Measurements from ENCODE around the gene FAM120B. TPM values are rescaled to one million over a fixed set of nuclear protein-coding genes. Genes with fewer than 3 reads are reported as not detected.
A peak's percentile ranks its signal among the peaks of the same experiment; 100 is the strongest.

The FAM120B gene
- total RNA-seq, 2 donors from 2014 or later: 20.8 to 23.2 TPM

DNA sequence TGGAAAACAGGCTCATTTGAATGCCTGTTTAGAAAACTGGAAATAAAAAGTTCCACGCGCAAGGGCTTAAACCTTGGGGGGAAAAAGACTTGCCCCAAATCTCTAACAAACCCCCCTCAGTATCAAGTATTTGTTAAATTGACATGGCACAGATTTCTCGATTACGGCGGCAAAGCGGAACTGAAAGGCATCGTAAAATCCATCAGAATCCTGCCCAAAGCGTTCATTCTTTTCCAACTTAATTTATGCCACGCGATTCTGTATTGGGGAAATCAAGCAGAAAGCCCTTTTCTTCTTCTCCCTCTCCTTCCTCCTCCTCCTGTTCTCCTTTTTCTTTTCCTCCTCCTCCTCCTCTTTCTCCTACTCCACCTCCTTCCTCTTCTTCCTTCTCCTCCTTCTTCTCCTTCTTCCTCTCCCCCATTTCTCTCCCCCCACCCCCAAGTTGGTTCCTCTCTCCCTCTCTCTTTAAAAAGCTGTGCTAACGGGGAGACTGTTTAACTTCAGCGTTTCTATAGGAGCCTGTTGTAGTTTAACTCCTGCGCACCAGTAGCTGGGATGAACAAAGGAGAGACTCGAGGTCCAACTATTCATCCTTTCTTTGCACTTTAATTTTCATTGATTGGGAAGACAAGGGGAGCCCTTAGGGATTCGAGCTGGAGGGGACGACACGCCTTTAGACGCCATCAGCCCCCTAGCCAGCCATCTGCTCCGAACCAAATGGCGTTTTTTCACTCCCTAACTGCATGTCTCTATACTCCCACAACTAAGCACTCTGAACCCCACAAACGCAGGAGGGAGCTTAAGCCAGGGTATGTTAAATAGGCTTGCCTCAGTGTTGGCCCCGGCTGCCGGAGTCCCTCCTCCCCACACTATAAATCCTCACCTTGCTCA, 13.0 kb upstream of the FAM120B start:
- intact Hi-C loops (cut with DNase I): loop anchor here (10.0 kb wide), 3 partner anchors 231 to 459 kb away; no protein-coding TSS in a partner anchor
- ATAC-seq (no peak), DNase-seq (no peak)

DNA sequence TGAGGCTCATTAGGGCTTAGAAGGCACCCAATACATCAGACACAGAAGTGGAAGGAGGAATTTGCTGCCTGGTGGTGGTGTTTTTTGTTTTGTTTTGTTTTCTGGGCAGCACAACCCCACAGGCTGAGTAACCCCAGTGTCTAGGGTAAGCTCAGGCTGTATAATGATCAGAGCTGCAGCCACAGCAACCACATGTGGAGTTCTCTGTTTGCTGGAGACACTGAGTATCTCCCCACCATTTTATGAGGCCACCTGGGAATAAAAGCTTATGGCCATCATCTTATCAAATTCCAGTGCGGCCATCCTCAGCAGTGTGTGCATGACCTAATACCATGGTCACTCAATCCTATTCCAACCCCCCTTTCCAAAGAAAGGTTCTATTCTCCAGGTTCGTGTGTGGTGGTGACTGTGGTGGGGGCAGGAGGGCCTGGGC, 12.2 kb upstream of the FAM120B start:
- DNase-seq (no peak), ATAC-seq (no peak)
- intact Hi-C loops (cut with DNase I): loop anchor here (10.0 kb wide), 3 partner anchors 230 to 460 kb away; no protein-coding TSS in a partner anchor

DNA sequence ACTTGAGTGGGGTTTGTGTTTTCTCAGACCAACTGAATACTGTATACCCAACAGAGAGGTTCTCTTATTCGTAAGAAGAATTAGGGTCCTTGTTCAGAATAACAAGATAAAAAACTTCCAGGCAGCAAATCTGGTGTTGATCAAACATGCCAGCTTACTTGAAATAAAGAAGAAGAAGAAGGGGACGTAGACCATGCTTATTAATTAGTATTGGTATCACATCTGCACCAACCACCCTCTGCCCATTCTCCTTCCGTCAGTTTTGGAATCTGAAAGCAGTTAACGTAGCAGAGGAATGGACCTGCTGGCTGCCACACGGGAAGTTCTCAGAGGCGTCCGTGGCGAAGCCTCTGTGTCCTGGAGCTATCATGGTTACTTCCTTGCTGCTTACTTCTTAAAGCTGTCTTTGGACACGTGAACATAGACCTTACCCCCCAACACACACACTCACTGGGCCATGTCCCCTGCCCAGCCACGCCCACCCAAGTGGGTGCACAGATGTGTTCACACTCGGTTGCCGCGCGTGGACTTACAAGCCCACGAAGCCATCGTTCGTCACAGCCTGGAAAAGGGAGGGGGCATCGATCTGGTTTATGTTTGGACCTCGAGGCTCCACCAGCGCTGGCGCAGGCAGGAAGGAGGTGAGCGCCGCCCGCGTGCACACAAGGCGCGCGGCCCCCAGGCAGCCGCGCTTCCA, 11.6 kb upstream of the FAM120B start:
- ATAC-seq (peak in 1 of 2 donors; percentile 1), DNase-seq (no peak)
- intact Hi-C loops (cut with DNase I): loop anchor here (5.0 to 10.0 kb wide), 4 partner anchors 230 to 460 kb away; no protein-coding TSS in a partner anchor

DNA sequence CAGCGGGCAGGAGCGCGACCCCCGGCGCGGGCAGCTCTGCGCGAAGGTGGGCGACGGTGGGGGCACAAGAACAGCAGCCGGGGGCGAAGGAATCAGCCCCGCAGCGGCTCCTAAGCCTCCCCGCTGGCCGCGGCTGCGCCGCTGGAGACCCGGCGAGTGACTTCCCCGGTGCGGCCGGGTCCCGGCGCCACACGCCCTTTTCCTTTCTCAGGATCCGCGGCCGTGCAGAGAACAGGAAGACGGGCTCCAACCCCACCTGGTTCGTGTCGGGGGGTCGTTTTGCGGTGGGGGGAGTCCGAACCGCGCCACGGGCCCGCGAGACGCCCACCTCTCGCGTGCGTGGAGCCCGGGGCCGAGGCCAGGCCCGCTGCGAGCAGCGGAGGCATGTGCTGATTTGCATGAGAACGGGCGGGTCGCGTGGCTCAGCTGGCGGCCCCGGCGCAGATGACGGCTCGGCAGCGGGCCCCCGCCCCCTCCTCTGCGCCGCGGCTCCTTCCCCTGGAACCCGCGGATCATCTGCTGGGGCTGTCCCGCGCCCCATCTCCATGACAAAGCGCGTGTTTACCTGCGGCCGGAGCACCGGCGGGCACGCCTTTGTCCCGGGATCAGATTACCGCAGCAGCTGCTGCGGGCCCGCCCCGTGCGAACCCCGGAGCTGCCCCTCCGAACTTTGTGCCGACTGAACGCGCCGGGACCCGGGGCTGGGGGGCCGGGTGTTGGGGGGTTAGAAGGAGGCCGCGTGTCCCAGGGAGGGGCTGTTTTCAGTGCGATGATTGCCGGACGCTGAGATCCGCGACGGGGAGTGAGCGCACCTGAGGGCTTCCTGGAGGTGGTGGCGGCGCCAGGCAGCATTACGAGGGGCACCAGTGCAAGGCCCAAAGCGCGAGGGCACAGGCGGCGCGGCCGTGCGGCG, 10.8 kb upstream of the FAM120B start:
- intact Hi-C loops (cut with DNase I): loop anchor here (5.0 to 10.0 kb wide), 4 partner anchors 229 to 461 kb away; no protein-coding TSS in a partner anchor
- DNase-seq (no peak), ATAC-seq (peak; percentile 24 to 39)

DNA sequence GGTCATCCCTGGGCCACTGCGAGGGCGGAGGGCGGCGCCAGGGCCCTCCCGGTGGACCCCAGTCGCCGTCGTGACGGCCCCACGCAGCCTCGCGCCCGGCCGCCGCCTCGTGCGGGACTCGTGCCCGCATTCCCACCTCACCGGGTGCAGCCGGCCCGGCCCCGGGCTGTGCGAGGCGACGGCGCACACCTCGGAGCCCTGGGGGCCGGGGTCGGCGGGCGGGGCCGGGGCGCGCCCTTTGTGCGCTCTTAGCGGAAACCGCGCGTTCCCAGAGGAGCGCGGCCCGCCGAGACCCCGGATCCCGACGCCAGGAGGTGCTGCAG, 10.2 kb upstream of the FAM120B start:
- no peak for DNase-seq
- intact Hi-C loops (cut with DNase I): loop anchor here (5.0 to 10.0 kb wide), 4 partner anchors 228 to 462 kb away; no protein-coding TSS in a partner anchor
- ATAC-seq: no peak

DNA sequence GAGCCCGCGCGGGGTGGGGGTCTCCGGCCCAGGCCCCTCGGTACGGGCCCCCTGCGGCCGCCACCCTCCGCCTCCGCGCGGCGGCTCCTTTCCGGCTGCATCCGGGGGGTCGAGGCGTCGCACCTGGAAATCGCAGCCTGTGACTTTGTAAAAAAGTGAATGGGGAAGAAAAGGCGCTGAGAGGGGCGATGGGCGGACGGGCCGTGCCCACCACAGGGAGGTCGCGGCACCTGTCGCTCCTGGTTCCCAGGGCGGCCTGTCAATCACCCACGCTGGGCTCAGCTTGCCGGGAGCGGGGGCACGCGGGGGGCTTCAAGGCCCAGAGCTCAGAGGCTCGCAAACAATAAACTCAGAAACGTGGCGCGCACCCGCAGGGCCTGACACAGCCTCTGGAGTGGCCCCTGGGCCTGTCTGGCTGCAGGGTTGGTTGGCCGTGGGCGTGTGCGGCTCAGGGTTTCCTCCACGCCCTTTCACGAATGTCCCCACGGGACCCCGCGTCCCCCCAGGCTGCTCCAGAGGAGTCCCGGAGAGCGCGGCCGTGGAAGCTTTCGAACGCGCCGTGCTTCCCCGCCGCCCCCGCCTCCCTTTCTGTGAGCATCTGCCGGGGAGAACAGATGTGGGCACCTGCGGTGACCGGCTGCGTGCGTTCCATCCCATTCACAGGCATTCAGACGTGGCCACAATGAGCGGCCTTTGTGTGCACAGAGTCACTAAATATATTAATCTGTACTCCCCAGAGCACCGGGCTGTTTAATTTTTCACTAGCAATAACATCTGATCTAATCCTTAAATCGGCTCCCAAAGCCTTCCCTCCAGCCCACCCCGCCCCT, 9.6 kb upstream of the FAM120B start:
- DNase-seq (no peak), ATAC-seq (no peak)
- intact Hi-C loops (cut with DNase I): loop anchor here (5.0 to 10.0 kb wide), 4 partner anchors 228 to 462 kb away; no protein-coding TSS in a partner anchor

DNA sequence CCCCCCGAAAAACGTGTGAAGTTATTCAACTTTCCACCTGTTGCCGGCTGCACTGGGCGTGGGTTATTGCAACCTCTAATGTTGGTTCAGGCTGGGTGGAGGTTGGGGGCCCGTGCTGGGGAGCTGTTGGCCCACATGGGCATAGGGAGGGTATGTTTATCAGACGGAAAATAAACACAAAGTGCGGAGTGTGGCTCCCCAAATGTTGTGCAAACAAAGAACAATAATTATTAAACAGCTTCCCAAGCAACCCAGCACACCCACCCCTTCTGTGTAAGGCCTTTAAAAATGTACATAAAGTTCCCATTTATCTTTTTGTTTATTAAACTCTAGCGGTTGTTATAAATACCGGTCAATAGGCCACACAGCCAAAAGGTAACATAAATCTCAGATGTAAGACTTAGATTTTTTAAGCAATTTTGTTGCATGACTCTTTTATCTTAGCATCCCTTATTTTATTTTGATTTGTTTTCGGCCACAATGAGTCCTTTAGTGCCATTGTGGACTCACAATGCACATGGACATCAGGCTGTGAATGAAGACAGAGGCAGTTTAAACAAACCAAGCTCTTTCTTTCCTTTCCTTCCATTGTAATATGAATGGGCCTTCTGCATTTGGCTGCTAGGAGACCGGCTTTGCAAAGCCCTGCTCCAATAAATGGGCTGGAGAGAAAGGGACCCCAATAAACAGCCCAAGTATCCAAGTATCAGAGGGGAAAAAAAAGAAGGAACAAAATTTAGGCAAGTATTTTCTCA, 8.8 kb upstream of the FAM120B start:
- ATAC-seq (no peak), DNase-seq (no peak)
- intact Hi-C loops (cut with DNase I): loop anchor here (5.0 to 10.0 kb wide), 4 partner anchors 227 to 463 kb away; no protein-coding TSS in a partner anchor

DNA sequence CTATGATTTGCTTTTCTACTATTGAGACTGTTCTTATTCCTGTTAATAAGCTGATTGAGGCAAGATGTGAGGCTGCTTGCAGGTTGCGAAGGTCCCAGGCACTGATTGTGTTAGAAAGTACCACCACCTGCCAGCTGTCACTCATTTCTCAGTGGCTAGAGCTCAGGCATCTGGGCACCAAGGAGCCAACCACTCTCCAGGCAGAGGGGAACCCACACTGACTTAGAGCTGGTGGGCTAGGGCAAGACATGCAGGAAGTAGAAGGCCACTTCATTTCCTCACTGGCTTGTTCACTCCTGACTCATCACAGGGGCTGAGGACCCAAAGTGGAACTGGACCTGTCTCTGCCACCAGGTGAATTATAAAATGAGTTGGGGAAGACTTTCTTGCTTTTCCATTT, 7.9 kb upstream of the FAM120B start:
- DNase-seq: no peak
- intact Hi-C loops (cut with DNase I): loop anchor here (5.0 to 10.0 kb wide), 4 partner anchors 226 to 464 kb away; no protein-coding TSS in a partner anchor
- ATAC-seq: no peak

DNA sequence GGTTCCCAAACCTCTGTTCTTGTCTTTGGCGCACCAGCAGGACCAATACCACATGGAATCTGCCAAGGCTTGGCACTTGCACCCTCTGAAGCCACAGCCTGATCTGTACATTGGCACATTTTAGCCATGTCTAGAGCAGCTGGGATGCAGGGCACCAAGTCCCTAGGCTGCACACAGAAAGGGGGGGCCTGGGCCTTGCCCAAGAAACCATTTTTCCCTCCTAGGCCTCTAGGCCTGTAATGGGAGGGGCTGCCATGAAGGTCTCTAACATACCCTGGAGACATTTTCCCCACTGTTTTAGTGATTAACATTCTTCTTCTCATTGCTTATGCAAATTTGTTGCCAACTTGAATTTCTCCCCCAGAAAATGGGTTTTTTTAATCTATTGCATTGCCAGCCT, 5.4 kb upstream of the FAM120B start:
- ATAC-seq (no peak), DNase-seq (no peak)
- intact Hi-C loops (cut with DNase I): no loop called here

DNA sequence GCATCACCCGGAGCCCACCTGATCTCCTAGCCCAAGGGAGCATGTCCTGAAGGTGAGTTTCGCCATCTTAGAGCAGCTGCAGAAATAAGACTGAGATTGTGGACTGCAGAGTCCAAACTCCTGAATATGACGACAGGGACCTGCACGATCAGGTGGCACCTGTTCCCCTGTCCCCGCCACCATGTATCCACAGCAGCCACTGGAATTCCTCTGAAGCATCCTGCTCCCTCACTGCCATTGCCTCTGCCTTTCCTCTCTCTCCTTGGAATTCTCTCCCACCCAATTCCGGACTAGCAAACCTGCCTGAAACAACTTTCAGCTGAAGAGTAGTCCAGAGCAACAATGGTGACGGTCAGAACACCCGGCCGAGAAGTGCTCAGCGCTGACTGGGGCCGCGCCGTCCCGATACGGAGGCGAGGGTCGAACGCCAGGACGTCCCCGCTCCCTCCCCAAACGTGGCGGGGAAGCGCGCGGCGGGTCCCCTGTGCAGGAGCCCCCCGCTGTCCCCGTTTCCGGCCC, 694 bp upstream of the FAM120B start:
- ATAC-seq (peak in 1 of 2 donors; percentile 36), DNase-seq (no peak)
- intact Hi-C loops (cut with DNase I): no loop called here

DNA sequence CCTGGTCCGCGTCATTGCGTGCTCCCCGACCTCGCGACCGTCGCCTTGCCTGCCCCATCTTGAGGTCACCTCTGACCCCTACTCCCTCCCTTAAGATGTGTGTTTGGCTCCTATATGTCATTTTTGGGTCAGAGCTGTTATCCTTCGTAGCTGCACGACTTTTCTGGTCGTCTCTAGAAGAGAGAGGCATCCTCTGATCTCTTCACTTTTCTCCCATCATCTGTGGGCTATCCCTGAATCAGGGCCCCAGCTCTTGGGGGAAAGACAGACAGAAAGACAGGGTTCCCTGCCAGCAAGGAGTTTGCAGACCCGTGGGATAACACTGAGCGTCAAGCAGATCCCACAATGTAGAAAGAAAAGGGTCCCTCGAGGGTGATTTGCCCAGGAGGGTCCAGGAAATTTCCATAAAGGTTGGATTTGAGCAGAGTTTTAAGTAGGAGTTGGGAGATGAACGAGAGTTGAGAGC, 555 bp downstream of the FAM120B start:
- intact Hi-C loops (cut with DNase I): no loop called here
- no peak for ATAC-seq
- no peak for DNase-seq

DNA sequence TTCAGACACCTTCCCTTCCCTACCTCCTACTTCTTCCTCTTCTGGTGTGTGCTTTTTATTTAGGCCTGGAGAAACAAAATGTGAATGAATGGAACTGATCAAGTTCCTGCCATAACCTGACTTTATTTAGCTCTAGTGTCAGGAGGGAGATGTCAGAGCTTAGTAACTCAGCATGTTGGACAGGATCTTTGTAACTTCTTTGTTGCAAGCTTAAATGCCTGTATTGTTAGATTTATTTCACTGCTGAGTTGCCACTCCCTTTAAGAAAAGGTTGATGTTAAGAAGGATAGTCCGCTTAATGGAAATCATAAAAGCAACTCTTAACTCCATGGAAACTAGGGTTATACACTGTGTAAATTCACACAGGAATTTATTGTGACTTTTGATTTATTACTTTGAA, 2.2 kb downstream of the FAM120B start:
- ATAC-seq: no peak
- no peak for DNase-seq
- intact Hi-C loops (cut with DNase I): no loop called here

DNA sequence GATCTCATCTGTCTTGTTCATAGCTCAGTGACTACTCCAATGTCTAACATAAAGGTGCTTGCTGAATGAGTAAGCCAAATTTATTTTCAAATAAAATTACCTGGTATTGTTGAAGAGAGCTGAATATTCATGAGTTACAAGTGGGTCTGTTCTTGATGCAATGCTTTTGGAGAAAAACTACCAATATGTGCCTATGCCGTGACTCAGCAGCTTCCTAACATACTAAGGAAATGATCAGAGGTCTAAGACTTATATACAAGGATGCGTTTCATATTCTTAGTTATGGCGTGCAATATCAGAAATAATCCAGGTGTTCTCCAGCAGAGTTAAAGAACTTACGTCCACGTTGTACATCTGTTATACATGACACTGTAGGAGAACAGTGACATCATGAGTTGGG, 5.1 kb downstream of the FAM120B start:
- ATAC-seq: no peak
- intact Hi-C loops (cut with DNase I): no loop called here
- DNase-seq: no peak

DNA sequence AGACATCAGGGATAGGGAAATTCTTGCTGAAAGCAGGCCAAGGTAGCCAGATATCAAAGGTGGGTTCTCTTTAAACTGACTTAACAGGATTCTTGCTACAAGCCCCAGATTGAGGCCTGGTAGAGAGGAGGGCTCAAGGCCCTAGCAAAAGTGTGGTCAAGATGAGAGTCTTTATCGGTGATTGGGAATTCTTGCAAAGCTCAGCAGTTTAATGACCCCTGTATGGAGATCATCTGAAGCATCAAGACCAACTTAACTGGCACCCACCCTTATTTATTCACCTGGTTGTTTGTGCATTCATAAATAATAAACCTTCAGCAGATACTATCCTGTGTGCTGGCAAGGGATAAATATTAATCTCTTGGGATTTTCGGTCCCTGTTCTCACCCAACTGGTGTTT, 6.3 kb downstream of the FAM120B start:
- no peak for ATAC-seq
- no peak for DNase-seq
- intact Hi-C loops (cut with DNase I): no loop called here

DNA sequence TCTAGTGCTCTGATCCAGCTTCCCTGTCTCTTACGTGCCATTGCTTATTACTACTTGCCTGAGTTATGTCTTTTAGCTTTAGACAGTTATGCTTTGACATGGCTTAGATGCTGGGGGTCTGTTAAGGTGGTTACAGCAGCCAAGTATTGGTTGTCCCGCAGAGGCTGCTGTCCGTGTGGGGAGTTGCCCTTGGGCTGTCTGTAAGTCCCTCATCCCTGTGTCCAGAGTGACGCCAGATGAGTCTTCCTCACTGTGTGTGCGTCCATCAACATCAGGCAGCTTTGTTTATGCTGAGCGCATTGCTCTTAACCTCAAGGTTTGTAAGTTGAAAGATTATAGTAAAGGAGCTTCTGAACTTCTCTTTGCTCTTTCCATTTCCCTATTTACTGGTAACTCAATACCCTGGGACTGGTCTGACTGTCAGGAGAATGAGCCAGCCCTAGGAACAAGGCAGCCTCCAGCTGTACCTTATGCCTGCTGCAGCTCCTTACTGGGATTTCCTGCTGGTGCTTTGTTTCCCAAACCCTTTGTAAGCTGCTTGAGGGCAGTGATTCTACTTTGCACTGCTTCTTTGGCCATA, 7.2 kb downstream of the FAM120B start:
- intact Hi-C loops (cut with DNase I): no loop called here
- ATAC-seq (peak in 1 of 2 donors; percentile 15), DNase-seq (no peak)

DNA sequence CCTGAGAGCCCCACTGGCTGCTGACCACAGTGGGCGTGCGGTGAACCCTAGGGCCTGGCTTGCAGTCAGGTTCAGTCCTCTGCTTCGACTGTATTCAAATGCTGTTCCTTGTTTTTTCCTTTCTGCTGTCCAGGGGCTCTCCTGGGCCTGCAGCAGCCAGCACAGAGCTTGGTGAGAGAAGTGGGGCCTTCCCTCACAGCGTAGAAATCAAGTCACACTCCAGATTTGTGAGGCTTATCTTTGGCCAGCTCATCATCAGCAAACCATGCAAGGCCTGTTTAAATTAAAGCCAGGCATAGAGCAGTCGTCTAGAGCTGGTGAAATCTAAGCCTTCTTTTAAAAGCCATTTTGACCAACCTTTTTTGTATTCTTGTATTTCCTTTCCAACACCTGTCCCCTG, 8.4 kb downstream of the FAM120B start:
- intact Hi-C loops (cut with DNase I): no loop called here
- DNase-seq (no peak), ATAC-seq (peak; percentile 67 to 81)

DNA sequence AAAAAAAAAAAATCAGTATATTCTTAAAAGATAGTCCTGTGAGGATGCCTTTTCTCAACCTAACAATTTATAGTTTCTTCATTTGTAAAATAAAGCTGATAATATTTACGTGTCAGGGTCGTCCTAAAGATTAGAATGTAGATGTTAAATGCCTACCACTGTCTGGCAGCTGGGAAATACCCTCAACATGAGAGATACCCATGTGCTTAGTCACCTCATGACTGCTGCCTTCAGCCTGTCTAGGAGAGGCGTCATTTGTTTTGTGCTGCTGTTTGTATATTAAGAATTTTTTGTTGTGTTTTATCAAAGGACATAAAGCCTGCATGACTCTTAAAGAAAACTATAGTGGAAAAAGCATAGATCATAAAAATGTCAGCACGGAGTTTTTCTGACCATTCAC, 9.5 kb downstream of the FAM120B start:
- intact Hi-C loops (cut with DNase I): no loop called here
- no peak for DNase-seq
- ATAC-seq: no peak

Data from left cardiac atrium (tissue), 4 donors.